ENCODE results near the gene LOXL3.

The LOXL3 gene

GRCh38 chr2:74548900-74549826, 4.6 kb downstream of the LOXL3 start:
- peak overlapping the region; percentile 15 for H3K9ac ChIP-seq
- H3K4me2 ChIP-seq (ENCODE audit: low read length): peak overlapping the region; percentile 98
- H3K27ac ChIP-seq: peak overlapping the region; percentile 64
- peak overlapping the region; percentile 86 for H2AFZ ChIP-seq
- TF ChIP-seq CTCF (IDR thresholded peaks at IDR 0.05): no peak
- H3K27me3 ChIP-seq (ENCODE audit: control insufficient read depth, insufficient read depth, low read length): no peaks in the 10 kb centered on the region
- H3K79me2 ChIP-seq: no peaks in the 10 kb centered on the region
- peak overlapping the region; percentile 69 for H3K4me3 ChIP-seq (ENCODE audit: low read depth, low read length)
- no peaks in the 10 kb centered on the region for H3K9me3 ChIP-seq (ENCODE audit: control insufficient read depth, low read length)
- H3K4me1 ChIP-seq: peaks cover 10% of the 10 kb centered on the region
- H3K36me3 ChIP-seq (ENCODE audit: control insufficient read depth, insufficient read depth, low read length): no peaks in the 10 kb centered on the region

GRCh38 chr2:74548285-74548899, 5.3 kb downstream of the LOXL3 start:
- no peaks in the 10 kb centered on the region for H3K79me2 ChIP-seq
- H3K27me3 ChIP-seq (ENCODE audit: control insufficient read depth, insufficient read depth, low read length): no peaks in the 10 kb centered on the region
- no peak for TF ChIP-seq CTCF (IDR thresholded peaks at IDR 0.05)
- peak overlapping the region; percentile 64 for H3K27ac ChIP-seq
- no peaks in the 10 kb centered on the region for H3K36me3 ChIP-seq (ENCODE audit: control insufficient read depth, insufficient read depth, low read length)
- H3K9me3 ChIP-seq (ENCODE audit: control insufficient read depth, low read length): no peaks in the 10 kb centered on the region
- H3K9ac ChIP-seq: no peak overlapping the region
- H3K4me1 ChIP-seq: peaks cover 10% of the 10 kb centered on the region
- peak overlapping the region; percentile 86 for H2AFZ ChIP-seq
- H3K4me2 ChIP-seq (ENCODE audit: low read length): peak overlapping the region; percentile 98
- peak overlapping the region; percentile 69 for H3K4me3 ChIP-seq (ENCODE audit: low read depth, low read length)

GRCh38 chr2:74546004-74546403, 7.7 kb downstream of the LOXL3 start:
- Histone ChIP-seq H3K9me3 (ENCODE audit: control insufficient read depth, low read length) (no peaks in the 10 kb centered on the region), H3K9ac (no peak overlapping the region), H3K4me1 (peaks cover 10% of the 10 kb centered on the region), H3K27me3 (ENCODE audit: control insufficient read depth, insufficient read depth, low read length) (no peaks in the 10 kb centered on the region), H3K4me3 (ENCODE audit: low read depth, low read length) (no peak overlapping the region), H3K4me2 (ENCODE audit: low read length) (no peak overlapping the region), H3K79me2 (no peaks in the 10 kb centered on the region), H3K27ac (no peak overlapping the region), H2AFZ (no peak overlapping the region), H3K36me3 (ENCODE audit: control insufficient read depth, insufficient read depth, low read length) (no peaks in the 10 kb centered on the region)
- no peak for TF ChIP-seq CTCF (IDR thresholded peaks at IDR 0.05)

GRCh38 chr2:74544634-74545033, 9.1 kb downstream of the LOXL3 start:
- no peak overlapping the region for H2AFZ ChIP-seq
- H3K36me3 ChIP-seq (ENCODE audit: control insufficient read depth, insufficient read depth, low read length): no peaks in the 10 kb centered on the region
- no peak overlapping the region for H3K9ac ChIP-seq
- no peaks in the 10 kb centered on the region for H3K79me2 ChIP-seq
- no peaks in the 10 kb centered on the region for H3K27me3 ChIP-seq (ENCODE audit: control insufficient read depth, insufficient read depth, low read length)
- H3K27ac ChIP-seq: no peak overlapping the region
- H3K4me1 ChIP-seq: peaks cover 4% of the 10 kb centered on the region
- H3K9me3 ChIP-seq (ENCODE audit: control insufficient read depth, low read length): no peaks in the 10 kb centered on the region
- H3K4me2 ChIP-seq (ENCODE audit: low read length): no peak overlapping the region
- H3K4me3 ChIP-seq (ENCODE audit: low read depth, low read length): no peak overlapping the region
- TF ChIP-seq CTCF (IDR thresholded peaks at IDR 0.05): no peak

Measured in parathyroid adenoma (tissue), 2 donors.